AG09309 (cell line): ENCODE measurements around the gene MIPOL1.

Experiments used
- DNase-seq: peaks from one replicate; pipeline ENCODE4 v3.0.0-alpha.2; 2010; ENCODE audit warnings: low read depth
- H3K4me3 ChIP-seq: 2 replicates; pipeline ENCODE4 v1.5.1; 2011; ENCODE audit warnings: mild to moderate bottlenecking, low read depth, low read length, moderate library complexity; ENCODE audit not compliant: control insufficient read depth
- TF ChIP-seq, protein P1 (sequence below): IDR thresholded peaks from 2 replicates; pipeline ENCODE4 v1.5.1; 2011; ENCODE audit warnings: mild to moderate bottlenecking, low read depth, low read length, inconsistent platforms; ENCODE audit not compliant: insufficient read depth, control insufficient read depth; ENCODE audit errors: missing control alignments

MIPOL1 gene

DNA sequence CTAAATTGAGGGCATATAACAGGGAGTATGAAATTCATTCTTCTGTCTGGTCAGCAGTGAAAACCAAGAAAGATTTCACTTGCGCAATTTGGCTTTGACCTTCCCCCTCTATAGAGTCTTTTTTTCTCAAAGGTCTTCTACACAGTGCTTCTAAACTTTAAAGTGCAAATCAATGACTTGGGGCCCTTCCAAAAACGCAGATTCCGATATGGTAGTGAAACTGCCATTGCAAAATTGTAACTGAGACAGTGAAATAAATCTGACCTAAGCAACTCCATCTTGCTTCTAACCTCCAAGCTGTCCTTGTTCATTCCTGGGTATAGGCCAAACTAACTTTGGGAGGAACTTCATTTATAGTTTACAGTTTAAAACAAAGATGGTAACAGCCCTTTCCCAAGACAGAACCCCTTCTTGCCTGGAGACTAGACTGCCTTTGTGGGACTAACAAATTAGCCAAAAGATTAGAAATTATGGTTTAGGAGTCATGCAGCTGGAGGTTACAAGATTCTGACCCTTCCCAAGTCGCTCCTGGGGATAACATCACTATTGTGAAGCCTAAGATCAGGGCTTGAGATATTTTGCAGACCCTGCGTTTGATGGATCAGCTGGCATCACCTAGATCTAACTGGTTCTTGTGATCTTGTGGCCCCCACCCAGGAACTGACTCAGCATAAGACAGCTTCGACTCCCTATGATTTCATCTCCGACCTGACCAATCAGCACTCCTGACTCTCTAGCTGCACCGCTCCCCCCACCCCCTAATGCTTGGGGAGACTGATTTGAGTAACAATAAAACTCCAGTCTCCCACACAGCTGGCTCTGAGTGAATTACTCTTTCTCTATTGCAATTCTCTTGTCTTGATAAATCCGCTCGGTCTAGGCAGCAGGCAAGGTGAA lies 30.3 kb upstream of the MIPOL1 start:
- no peak overlapping the region for H3K4me3 ChIP-seq
- TF ChIP-seq, protein P1, sequence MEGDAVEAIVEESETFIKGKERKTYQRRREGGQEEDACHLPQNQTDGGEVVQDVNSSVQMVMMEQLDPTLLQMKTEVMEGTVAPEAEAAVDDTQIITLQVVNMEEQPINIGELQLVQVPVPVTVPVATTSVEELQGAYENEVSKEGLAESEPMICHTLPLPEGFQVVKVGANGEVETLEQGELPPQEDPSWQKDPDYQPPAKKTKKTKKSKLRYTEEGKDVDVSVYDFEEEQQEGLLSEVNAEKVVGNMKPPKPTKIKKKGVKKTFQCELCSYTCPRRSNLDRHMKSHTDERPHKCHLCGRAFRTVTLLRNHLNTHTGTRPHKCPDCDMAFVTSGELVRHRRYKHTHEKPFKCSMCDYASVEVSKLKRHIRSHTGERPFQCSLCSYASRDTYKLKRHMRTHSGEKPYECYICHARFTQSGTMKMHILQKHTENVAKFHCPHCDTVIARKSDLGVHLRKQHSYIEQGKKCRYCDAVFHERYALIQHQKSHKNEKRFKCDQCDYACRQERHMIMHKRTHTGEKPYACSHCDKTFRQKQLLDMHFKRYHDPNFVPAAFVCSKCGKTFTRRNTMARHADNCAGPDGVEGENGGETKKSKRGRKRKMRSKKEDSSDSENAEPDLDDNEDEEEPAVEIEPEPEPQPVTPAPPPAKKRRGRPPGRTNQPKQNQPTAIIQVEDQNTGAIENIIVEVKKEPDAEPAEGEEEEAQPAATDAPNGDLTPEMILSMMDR, result no peak
- DNase-seq, result no peak

- DNase-seq, result no peak
- TF ChIP-seq, protein P1, result no peak
- no peak overlapping the region for H3K4me3 ChIP-seq
Observed at GRCh38 chr14:37168721-37169120, 29.0 kb upstream of the MIPOL1 start.

GRCh38 chr14:37170237-37170636 lies 27.5 kb upstream of the MIPOL1 start:
- TF ChIP-seq, protein P1, result no peak
- no peak for DNase-seq
- no peak overlapping the region for H3K4me3 ChIP-seq

DNA sequence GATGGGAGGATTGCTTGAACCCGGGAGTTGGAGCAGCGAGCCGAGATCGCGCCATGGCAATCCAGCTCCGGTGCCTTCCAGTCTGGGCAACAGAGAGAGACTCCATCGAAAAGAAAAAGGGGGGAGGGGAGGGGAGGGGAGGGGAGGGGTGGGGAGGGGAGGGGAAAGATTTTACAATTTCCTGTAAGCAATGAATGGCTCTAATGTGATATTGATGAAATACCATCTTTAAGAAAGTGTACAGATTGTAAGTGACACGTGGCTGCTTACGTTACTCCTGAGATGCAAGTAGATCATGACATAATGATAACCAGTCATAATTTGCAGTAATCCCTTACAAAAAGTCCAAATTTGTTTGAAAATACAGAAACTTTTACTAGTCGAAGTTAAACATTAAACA lies 26.7 kb upstream of the MIPOL1 start:
- H3K4me3 ChIP-seq, result no peak overlapping the region
- DNase-seq, result no peak
- TF ChIP-seq, protein P1, result no peak

- H3K4me3 ChIP-seq, result peak overlapping the region; percentile 77
- no peak for DNase-seq
- TF ChIP-seq, protein P1, result no peak
Observed at GRCh38 chr14:37171678-37172023, 26.1 kb upstream of the MIPOL1 start.

GRCh38 chr14:37172024-37172869 lies 25.5 kb upstream of the MIPOL1 start, which contains the start of gene SLC25A21:
Gene SLC25A21 (minus strand): TSS chr14:37172606.
- peak within 1 kb of the TSS; percentile 77 for H3K4me3 ChIP-seq
- TF ChIP-seq, protein P1, result no peak
- peak; percentile 44 for DNase-seq
